Body of pancreas (tissue), 4 donors: ENCODE measurements around the gene NOTUM. TPM values are rescaled to one million over a fixed set of nuclear protein-coding genes. Genes with fewer than 3 reads are reported as not detected.

Experiments used
- ATAC-seq: fragments of 150-250 bp; one replicate; pipeline ENCODE4 v1.9.1; 2016
- DNase-seq, 4 donors: peaks; one replicate each; pipeline ENCODE4 v3.0.0-alpha.2; 2019
- H3K27ac ChIP-seq, 4 donors: fragments of 200-600 bp; sonication (generic); 1 replicate in 3 of 4; 2 replicates in 1 of 4; pipeline versions ENCODE4 v1.5.1 to v1.6.1; 2016 to 2019; ENCODE audit warnings: mild to moderate bottlenecking in 1 of 4, mixed read lengths in 1 of 4, moderate library complexity in 1 of 4
- H3K27me3 ChIP-seq, 2 donors: fragments of 200-600 bp; sonication (generic); one replicate each; pipeline ENCODE4 v1.6.0; 2016; ENCODE audit warnings: mild to moderate bottlenecking in 1 of 2
- H3K36me3 ChIP-seq, 2 donors: fragments of 200-600 bp; sonication (generic); replicated peaks in 1 of 2; 2 replicates each; pipeline ENCODE4 v1.5.1; 2016; ENCODE audit warnings: low read depth in 2 of 2; ENCODE audit not compliant: insufficient read depth in 1 of 2
- H3K4me1 ChIP-seq: fragments of 200-600 bp; sonication (generic); one replicate; pipeline ENCODE4 v1.6.0; 2016
- H3K4me3 ChIP-seq, 2 donors: fragments of 200-600 bp; sonication (generic); 1 replicate in 1 of 2; 2 replicates in 1 of 2; pipeline ENCODE4 v1.5.1; 2016 to 2019
- H3K9me3 ChIP-seq, 3 donors: fragments of 200-600 bp; sonication (generic); 1 replicate in 2 of 3; 2 replicates in 1 of 3; pipeline ENCODE4 v1.5.1; 2016
- POLR2A ChIP-seq, 3 donors: fragments of 450-650 bp; IDR thresholded peaks; one replicate each; pipeline ENCODE4 v1.6.1; 2016; ENCODE audit warnings: antibody characterized with exemption in 3 of 3, mild to moderate bottlenecking in 2 of 3
- WGBS, 2 donors: methylation state at CpG; one replicate each; pipeline ENCODE4 v1.1.5; 2017; 5-methylcytosine and 5-hydroxymethylcytosine counted together
- intact Hi-C: fragments of 100-400 bp; cut with DNase I; formaldehyde crosslinking; loops from one replicate; pipeline ENCODE4 v1.15.1; 2023
- total RNA-seq, 2 donors: library from RNA; depleted of rRNA; stranded (reverse); fragments of >200 nt; gene quantifications; one replicate each; pipeline ENCODE4 v1.1.0, GENCODE V29; 2016
- TF ChIP-seq, protein P1 (sequence below), 7 experiments: fragments of 450-650 bp in 4 of 7; fragments of 200-600 bp in 3 of 7; sonication (generic) in 3 of 7; IDR thresholded peaks; one replicate each; pipeline ENCODE4 v1.5.1; 2016 to 2019; ENCODE audit warnings: antibody characterized with exemption in 7 of 7

Gene NOTUM
- total RNA-seq, 2 donors from 2014 or later, result 0.33 TPM; not detected in 1

- no peaks in the 10 kb centered on the region for H3K9me3 ChIP-seq
- no peak for ATAC-seq
- H3K27me3 ChIP-seq, result no peaks in the 10 kb centered on the region
- H3K36me3 ChIP-seq, result no peaks in the 10 kb centered on the region
- intact Hi-C loops, result no loop called here
- peaks cover 12% of the 10 kb centered on the region for H3K4me1 ChIP-seq
- no peak overlapping the region for H3K4me3 ChIP-seq
- no peak overlapping the region for H3K27ac ChIP-seq
- 43 to 55% methylated on average over 11 to 26 of the region's 30 CpGs for WGBS, 2 donors
- TF ChIP-seq, protein P1, sequence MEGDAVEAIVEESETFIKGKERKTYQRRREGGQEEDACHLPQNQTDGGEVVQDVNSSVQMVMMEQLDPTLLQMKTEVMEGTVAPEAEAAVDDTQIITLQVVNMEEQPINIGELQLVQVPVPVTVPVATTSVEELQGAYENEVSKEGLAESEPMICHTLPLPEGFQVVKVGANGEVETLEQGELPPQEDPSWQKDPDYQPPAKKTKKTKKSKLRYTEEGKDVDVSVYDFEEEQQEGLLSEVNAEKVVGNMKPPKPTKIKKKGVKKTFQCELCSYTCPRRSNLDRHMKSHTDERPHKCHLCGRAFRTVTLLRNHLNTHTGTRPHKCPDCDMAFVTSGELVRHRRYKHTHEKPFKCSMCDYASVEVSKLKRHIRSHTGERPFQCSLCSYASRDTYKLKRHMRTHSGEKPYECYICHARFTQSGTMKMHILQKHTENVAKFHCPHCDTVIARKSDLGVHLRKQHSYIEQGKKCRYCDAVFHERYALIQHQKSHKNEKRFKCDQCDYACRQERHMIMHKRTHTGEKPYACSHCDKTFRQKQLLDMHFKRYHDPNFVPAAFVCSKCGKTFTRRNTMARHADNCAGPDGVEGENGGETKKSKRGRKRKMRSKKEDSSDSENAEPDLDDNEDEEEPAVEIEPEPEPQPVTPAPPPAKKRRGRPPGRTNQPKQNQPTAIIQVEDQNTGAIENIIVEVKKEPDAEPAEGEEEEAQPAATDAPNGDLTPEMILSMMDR (IDR thresholded peaks at IDR 0.05), result no peak
- TF ChIP-seq POLR2A (IDR thresholded peaks at IDR 0.05), result no peak
- DNase-seq, result peak in 1 of 4 donors; percentile 10
These were observed 19.4 kb downstream of the NOTUM start for GRCh38 chr17:81941484-81942166.

DNA sequence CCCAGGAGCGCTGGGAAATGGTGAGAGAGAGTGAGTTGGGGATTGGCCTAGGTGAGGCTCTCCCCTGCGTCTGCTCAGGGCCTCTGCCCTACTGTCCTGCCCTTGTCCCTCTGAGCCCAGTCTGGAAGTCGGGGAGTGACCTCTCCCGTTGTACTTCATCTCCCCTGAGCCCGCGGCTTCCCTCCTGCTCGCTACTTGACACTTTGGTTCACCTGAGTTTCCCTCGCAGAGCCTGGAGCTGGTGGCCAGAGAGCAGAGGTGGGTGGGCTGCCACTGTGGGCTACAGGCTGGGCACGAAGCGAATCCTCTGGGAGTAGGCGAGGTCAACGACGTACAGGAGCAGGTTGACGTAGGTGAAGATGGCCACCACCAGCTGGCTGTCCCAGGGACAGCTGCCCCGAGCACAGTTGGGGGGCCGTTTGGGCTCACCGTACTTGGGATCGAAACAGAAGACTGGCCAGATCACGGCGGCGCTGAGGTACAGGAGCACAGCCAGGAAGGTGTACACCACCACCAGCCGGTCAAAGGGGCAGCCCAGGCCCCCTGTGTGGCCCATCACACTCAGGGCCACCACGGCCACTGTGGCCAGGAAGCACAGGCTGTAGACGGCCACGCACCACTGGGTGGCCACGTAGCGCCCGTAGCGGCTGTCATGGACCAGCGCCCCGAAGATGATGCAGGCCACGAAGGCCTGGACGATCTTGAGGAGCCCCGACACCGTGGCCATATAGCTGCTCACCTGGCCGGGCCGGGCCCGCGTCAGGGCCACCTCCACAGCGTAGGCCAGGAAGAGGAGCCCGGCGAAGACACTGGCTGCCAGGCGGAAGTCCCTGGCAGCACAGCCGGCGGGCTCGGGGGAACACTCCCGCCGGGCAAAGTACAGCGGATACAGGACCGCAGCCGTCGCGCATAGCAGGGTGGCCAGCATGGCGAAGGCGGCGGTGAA lies 20.2 kb downstream of the NOTUM start:
- ATAC-seq (no peak), DNase-seq (peak in 1 of 4 donors; percentile 10)
- TF ChIP-seq POLR2A (IDR thresholded peaks at IDR 0.05), result no peak
- TF ChIP-seq, protein P1 (IDR thresholded peaks at IDR 0.05), result no peak
- H3K36me3 ChIP-seq, result no peaks in the 10 kb centered on the region
- no peak overlapping the region for H3K4me3 ChIP-seq
- peaks cover 20% of the 10 kb centered on the region for H3K4me1 ChIP-seq
- H3K27ac ChIP-seq, result no peak overlapping the region
- intact Hi-C loops, result no loop called here
- no peaks in the 10 kb centered on the region for H3K27me3 ChIP-seq
- WGBS, 2 donors, result 87 to 89% methylated on average over 12 to 55 of the region's 56 CpGs
- H3K9me3 ChIP-seq, result no peaks in the 10 kb centered on the region

DNA sequence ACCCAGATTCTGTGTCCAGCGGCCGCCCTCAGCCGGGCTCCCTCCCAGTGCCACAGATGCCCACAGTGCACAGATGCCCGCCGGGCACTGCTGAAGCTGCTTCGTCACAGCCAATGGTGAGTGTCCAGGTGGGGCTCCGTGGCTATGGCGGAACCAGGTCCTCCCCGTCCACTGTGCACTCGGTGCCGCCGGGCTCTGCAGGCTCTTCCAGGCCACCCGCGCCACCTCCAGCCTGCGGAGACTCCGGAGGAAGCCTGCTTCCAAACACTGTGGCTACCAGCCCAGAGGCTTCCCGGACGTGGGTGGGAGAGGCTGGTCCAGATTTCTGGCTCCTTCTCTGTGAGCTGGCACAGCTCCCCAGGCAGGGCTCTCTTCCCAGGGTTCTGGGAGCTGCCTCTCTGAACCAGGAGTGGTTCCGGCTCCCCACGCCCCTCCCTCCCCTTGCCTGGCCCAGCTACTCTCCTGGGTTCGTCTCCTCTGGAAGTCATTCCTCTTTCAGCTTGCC lies 21.1 kb downstream of the NOTUM start:
- TF ChIP-seq, protein P1 (IDR thresholded peaks at IDR 0.05), result no peak
- no peak for TF ChIP-seq POLR2A (IDR thresholded peaks at IDR 0.05)
- DNase-seq, result peak in 1 of 4 donors; percentile 20
- no peaks in the 10 kb centered on the region for H3K9me3 ChIP-seq
- H3K4me1 ChIP-seq, result peaks cover 29% of the 10 kb centered on the region
- intact Hi-C loops, result no loop called here
- WGBS, 2 donors, result 78 to 81% methylated on average over 15 to 19 of the region's 21 CpGs
- no peak overlapping the region for H3K4me3 ChIP-seq
- no peaks in the 10 kb centered on the region for H3K36me3 ChIP-seq
- no peak for ATAC-seq
- H3K27me3 ChIP-seq, result no peaks in the 10 kb centered on the region
- H3K27ac ChIP-seq, result no peak overlapping the region

GRCh38 chr17:81939218-81939617 lies 21.8 kb downstream of the NOTUM start:
- no peak for DNase-seq
- TF ChIP-seq, protein P1 (IDR thresholded peaks at IDR 0.05), result no peak
- TF ChIP-seq POLR2A (IDR thresholded peaks at IDR 0.05), result no peak
- Histone ChIP-seq H3K9me3 (no peaks in the 10 kb centered on the region), H3K4me3 (no peak overlapping the region), H3K4me1 (peaks cover 30% of the 10 kb centered on the region), H3K27me3 (no peaks in the 10 kb centered on the region), H3K36me3 (no peaks in the 10 kb centered on the region), H3K27ac (no peak overlapping the region)
- ATAC-seq, result no peak
- intact Hi-C loops, result no loop called here
- WGBS, 2 donors, result 75% methylated on average over 14 of the region's 15 CpGs; no CpG with 5 or more reads in 1 of the 2 donors
